ENCODE measurements around the gene TPM1. TPM values are rescaled to one million over a fixed set of nuclear protein-coding genes. Genes with fewer than 3 reads are reported as not detected.

TPM1 gene
- polyA plus RNA-seq, 4 donors: 269 to 542 (median 382) TPM

- peak; percentile 72 to 90 for DNase-seq
- no peaks in the 10 kb centered on the region for H3K27me3 ChIP-seq (ENCODE audit: control insufficient read depth in 3 of 3, insufficient read depth in 3 of 3, low read length in 3 of 3)
- peaks cover 0 to 34% (median 0%) of the 10 kb centered on the region in 3 donors for H3K4me1 ChIP-seq (ENCODE audit: control insufficient read depth in 3 of 3, insufficient read depth in 2 of 3, low read depth in 1 of 3, low read length in 2 of 3)
- FAIRE-seq: no peak
- peaks cover 0 to 4% of the 10 kb centered on the region in 2 donors for H3K9me3 ChIP-seq (ENCODE audit: control insufficient read depth in 2 of 2, insufficient read depth in 1 of 2, low read depth in 1 of 2, low read length in 1 of 2)
- WGBS, 3 donors: 59 to 83% (median 61%) methylated on average over 7 of the region's 7 CpGs
- H3K27ac ChIP-seq (ENCODE audit: low read depth in 1 of 3, low read length in 2 of 3): peak overlapping the region in 2 of 3 donors; percentile 70 to 78
- H3K36me3 ChIP-seq (ENCODE audit: control insufficient read depth in 3 of 3, insufficient read depth in 2 of 3, low read depth in 1 of 3, low read length in 3 of 3): no peaks in the 10 kb centered on the region
- H3K4me3 ChIP-seq (ENCODE audit: low read depth in 1 of 3, low read length in 3 of 3): no peak overlapping the region
Measured at GRCh38 chr15:63010920-63011693, 31.4 kb upstream of the TPM1 start.

GRCh38 chr15:63012444-63012843 is 30.1 kb upstream of the TPM1 start:
- H3K36me3 ChIP-seq (ENCODE audit: control insufficient read depth in 3 of 3, insufficient read depth in 2 of 3, low read depth in 1 of 3, low read length in 3 of 3): no peaks in the 10 kb centered on the region
- DNase-seq: no peak
- no peaks in the 10 kb centered on the region for H3K27me3 ChIP-seq (ENCODE audit: control insufficient read depth in 3 of 3, insufficient read depth in 3 of 3, low read length in 3 of 3)
- no peak overlapping the region for H3K4me3 ChIP-seq (ENCODE audit: low read depth in 1 of 3, low read length in 3 of 3)
- peaks cover 0 to 4% of the 10 kb centered on the region in 2 donors for H3K9me3 ChIP-seq (ENCODE audit: control insufficient read depth in 2 of 2, insufficient read depth in 1 of 2, low read depth in 1 of 2, low read length in 1 of 2)
- H3K4me1 ChIP-seq (ENCODE audit: control insufficient read depth in 3 of 3, insufficient read depth in 2 of 3, low read depth in 1 of 3, low read length in 2 of 3): peaks cover 0 to 37% (median 0%) of the 10 kb centered on the region in 3 donors
- WGBS, 3 donors: 91 to 99% (median 94%) methylated on average over 6 of the region's 6 CpGs
- H3K27ac ChIP-seq (ENCODE audit: low read depth in 1 of 3, low read length in 2 of 3): no peak overlapping the region
- no peak for FAIRE-seq

- FAIRE-seq (no peak), DNase-seq (no peak)
- H3K4me1 ChIP-seq (ENCODE audit: control insufficient read depth in 3 of 3, insufficient read depth in 2 of 3, low read depth in 1 of 3, low read length in 2 of 3): peaks cover 0 to 37% (median 0%) of the 10 kb centered on the region in 3 donors
- no peak overlapping the region for H3K4me3 ChIP-seq (ENCODE audit: low read depth in 1 of 3, low read length in 3 of 3)
- H3K36me3 ChIP-seq (ENCODE audit: control insufficient read depth in 3 of 3, insufficient read depth in 2 of 3, low read depth in 1 of 3, low read length in 3 of 3): no peaks in the 10 kb centered on the region
- H3K27ac ChIP-seq (ENCODE audit: low read depth in 1 of 3, low read length in 2 of 3): no peak overlapping the region
- 56 to 70% (median 69%) methylated on average over 11 of the region's 11 CpGs for WGBS, 3 donors
- H3K9me3 ChIP-seq (ENCODE audit: control insufficient read depth in 2 of 2, insufficient read depth in 1 of 2, low read depth in 1 of 2, low read length in 1 of 2): peaks cover 0 to 8% of the 10 kb centered on the region in 2 donors
- no peaks in the 10 kb centered on the region for H3K27me3 ChIP-seq (ENCODE audit: control insufficient read depth in 3 of 3, insufficient read depth in 3 of 3, low read length in 3 of 3)
Measured at GRCh38 chr15:63013052-63013808, 29.3 kb upstream of the TPM1 start.

- H3K27ac ChIP-seq (ENCODE audit: low read depth in 1 of 3, low read length in 2 of 3): no peak overlapping the region
- peaks cover 0 to 10% of the 10 kb centered on the region in 2 donors for H3K9me3 ChIP-seq (ENCODE audit: control insufficient read depth in 2 of 2, insufficient read depth in 1 of 2, low read depth in 1 of 2, low read length in 1 of 2)
- DNase-seq (no peak), FAIRE-seq (no peak)
- no peak overlapping the region for H3K4me3 ChIP-seq (ENCODE audit: low read depth in 1 of 3, low read length in 3 of 3)
- H3K36me3 ChIP-seq (ENCODE audit: control insufficient read depth in 3 of 3, insufficient read depth in 2 of 3, low read depth in 1 of 3, low read length in 3 of 3): no peaks in the 10 kb centered on the region
- 79 to 95% (median 82%) methylated on average over 4 of the region's 4 CpGs for whole genome bisulfite sequencing, 3 donors
- H3K27me3 ChIP-seq (ENCODE audit: control insufficient read depth in 3 of 3, insufficient read depth in 3 of 3, low read length in 3 of 3): no peaks in the 10 kb centered on the region
- H3K4me1 ChIP-seq (ENCODE audit: control insufficient read depth in 3 of 3, insufficient read depth in 2 of 3, low read depth in 1 of 3, low read length in 2 of 3): peaks cover 0 to 37% (median 0%) of the 10 kb centered on the region in 3 donors
Measured at GRCh38 chr15:63014578-63014977, 28.0 kb upstream of the TPM1 start.

GRCh38 chr15:63015618-63016017 is 26.9 kb upstream of the TPM1 start:
- Histone ChIP-seq H3K4me3 (ENCODE audit: low read depth in 1 of 3, low read length in 3 of 3) (no peak overlapping the region), H3K27ac (ENCODE audit: low read depth in 1 of 3, low read length in 2 of 3) (peak overlapping the region in 2 of 3 donors; percentile 35 to 41), H3K27me3 (ENCODE audit: control insufficient read depth in 3 of 3, insufficient read depth in 3 of 3, low read length in 3 of 3) (no peaks in the 10 kb centered on the region), H3K9me3 (ENCODE audit: control insufficient read depth in 2 of 2, insufficient read depth in 1 of 2, low read depth in 1 of 2, low read length in 1 of 2) (peaks cover 0 to 6% of the 10 kb centered on the region in 2 donors), H3K4me1 (ENCODE audit: control insufficient read depth in 3 of 3, insufficient read depth in 2 of 3, low read depth in 1 of 3, low read length in 2 of 3) (peaks cover 0 to 37% (median 0%) of the 10 kb centered on the region in 3 donors), H3K36me3 (ENCODE audit: control insufficient read depth in 3 of 3, insufficient read depth in 2 of 3, low read depth in 1 of 3, low read length in 3 of 3) (no peaks in the 10 kb centered on the region)
- 24 to 32% (median 26%) methylated on average over 1 of the region's 1 CpG for WGBS, 3 donors
- DNase-seq: peak; percentile 60 to 72
- FAIRE-seq: no peak

GRCh38 chr15:63016234-63016633 is 26.3 kb upstream of the TPM1 start:
- Histone ChIP-seq H3K4me3 (ENCODE audit: low read depth in 1 of 3, low read length in 3 of 3) (no peak overlapping the region), H3K27ac (ENCODE audit: low read depth in 1 of 3, low read length in 2 of 3) (peak overlapping the region in 2 of 3 donors; percentile 21 to 41), H3K36me3 (ENCODE audit: control insufficient read depth in 3 of 3, insufficient read depth in 2 of 3, low read depth in 1 of 3, low read length in 3 of 3) (no peaks in the 10 kb centered on the region), H3K4me1 (ENCODE audit: control insufficient read depth in 3 of 3, insufficient read depth in 2 of 3, low read depth in 1 of 3, low read length in 2 of 3) (peaks cover 0 to 31% (median 0%) of the 10 kb centered on the region in 3 donors), H3K27me3 (ENCODE audit: control insufficient read depth in 3 of 3, insufficient read depth in 3 of 3, low read length in 3 of 3) (no peaks in the 10 kb centered on the region), H3K9me3 (ENCODE audit: control insufficient read depth in 2 of 2, insufficient read depth in 1 of 2, low read depth in 1 of 2, low read length in 1 of 2) (peaks cover 0 to 6% of the 10 kb centered on the region in 2 donors)
- FAIRE-seq (no peak), DNase-seq (no peak)
- WGBS, 3 donors: 89 to 96% (median 94%) methylated on average over 2 of the region's 2 CpGs

- FAIRE-seq (no peak), DNase-seq (no peak)
- no peaks in the 10 kb centered on the region for H3K36me3 ChIP-seq (ENCODE audit: control insufficient read depth in 3 of 3, insufficient read depth in 2 of 3, low read depth in 1 of 3, low read length in 3 of 3)
- H3K27me3 ChIP-seq (ENCODE audit: control insufficient read depth in 3 of 3, insufficient read depth in 3 of 3, low read length in 3 of 3): no peaks in the 10 kb centered on the region
- H3K4me3 ChIP-seq (ENCODE audit: low read depth in 1 of 3, low read length in 3 of 3): no peak overlapping the region
- peaks cover 0 to 18% (median 0%) of the 10 kb centered on the region in 3 donors for H3K4me1 ChIP-seq (ENCODE audit: control insufficient read depth in 3 of 3, insufficient read depth in 2 of 3, low read depth in 1 of 3, low read length in 2 of 3)
- H3K27ac ChIP-seq (ENCODE audit: low read depth in 1 of 3, low read length in 2 of 3): no peak overlapping the region
- peaks cover 0 to 6% of the 10 kb centered on the region in 2 donors for H3K9me3 ChIP-seq (ENCODE audit: control insufficient read depth in 2 of 2, insufficient read depth in 1 of 2, low read depth in 1 of 2, low read length in 1 of 2)
- 79 to 94% (median 86%) methylated on average over 1 of the region's 1 CpG for WGBS, 3 donors
Measured at GRCh38 chr15:63018639-63019038, 23.9 kb upstream of the TPM1 start.

- WGBS, 3 donors: 67 to 73% (median 70%) methylated on average over 9 of the region's 9 CpGs
- Histone ChIP-seq H3K36me3 (ENCODE audit: control insufficient read depth in 3 of 3, insufficient read depth in 2 of 3, low read depth in 1 of 3, low read length in 3 of 3) (no peaks in the 10 kb centered on the region), H3K4me3 (ENCODE audit: low read depth in 1 of 3, low read length in 3 of 3) (no peak overlapping the region), H3K27ac (ENCODE audit: low read depth in 1 of 3, low read length in 2 of 3) (no peak overlapping the region), H3K27me3 (ENCODE audit: control insufficient read depth in 3 of 3, insufficient read depth in 3 of 3, low read length in 3 of 3) (no peaks in the 10 kb centered on the region), H3K4me1 (ENCODE audit: control insufficient read depth in 3 of 3, insufficient read depth in 2 of 3, low read depth in 1 of 3, low read length in 2 of 3) (peaks cover 0 to 18% (median 0%) of the 10 kb centered on the region in 3 donors), H3K9me3 (ENCODE audit: control insufficient read depth in 2 of 2, insufficient read depth in 1 of 2, low read depth in 1 of 2, low read length in 1 of 2) (peaks cover 0 to 6% of the 10 kb centered on the region in 2 donors)
- DNase-seq (peak in 1 of 2 donors; percentile 69), FAIRE-seq (no peak)
Measured at GRCh38 chr15:63019511-63020109, 22.9 kb upstream of the TPM1 start.

All from small intestine (tissue), 7 donors.